Right cardiac atrium (tissue), 5 donors: ENCODE results near the gene FIGNL1. TPM values are rescaled to one million over a fixed set of nuclear protein-coding genes. Genes with fewer than 3 reads are reported as not detected.

ENCODE experiments used
- ATAC-seq, 2 donors: fragments of 200-7000 bp; cut with Tn5 transposase; one replicate each; pipeline versions ENCODE4 v1.8.0 to v1.9.1; 2020; ENCODE audit warnings: moderate library complexity in 2 of 2, mild to moderate bottlenecking in 1 of 2
- DNase-seq, 3 donors: peaks; one replicate each; pipeline ENCODE4 v3.0.0-alpha.2; 2020
- H3K27ac ChIP-seq: one replicate; pipeline ENCODE4 v1.5.1; 2013; ENCODE audit warnings: mild to moderate bottlenecking, low read length, control low read depth, moderate library complexity
- H3K27me3 ChIP-seq: one replicate; pipeline ENCODE4 v1.6.1; 2013; ENCODE audit not compliant: control insufficient read depth, insufficient read depth
- H3K4me1 ChIP-seq: one replicate; pipeline ENCODE4 v1.6.1; 2013; ENCODE audit warnings: low read length; ENCODE audit not compliant: control insufficient read depth, insufficient read depth
- H3K4me3 ChIP-seq: one replicate; pipeline ENCODE4 v1.5.1; 2013; ENCODE audit warnings: low read length, control low read depth
- H3K9me3 ChIP-seq: one replicate; pipeline ENCODE4 v1.6.1; 2013; ENCODE audit warnings: low read length; ENCODE audit not compliant: control insufficient read depth
- WGBS: extraction: QIAGEN DNeasy Blood & Tissue Kit; methylation state at CpG from one replicate; pipeline ENCODE4 v1.1.7; 2013; 5-methylcytosine and 5-hydroxymethylcytosine counted together
- intact Hi-C, 4 donors: fragments of 100-400 bp; cut with DNase I; formaldehyde crosslinking; loops; one replicate each; pipeline versions ENCODE4 v1.11.0 to v1.14.0; 2022 to 2023
- polyA plus RNA-seq: library from polyadenylated mRNA; stranded (reverse); fragments of 200-250 nt; gene quantifications from one replicate; pipeline ENCODE4 v1.2.3, GENCODE V29; 2013
- total RNA-seq, 4 donors: library from RNA; stranded (reverse); fragmentation: NEBNext Ultra II Directional; extraction: Animal tissue kit (Norgen Biotek cat#: 25700); gene quantifications; one replicate each; pipeline ENCODE4 v1.2.1, GENCODE V29; 2021
- donor health status: healthy with polysubstance abuse.
- donor health status: DM: no; HTN: yes; CAD: no.
- donor health status: DM: no; HTN: no; CAD: no.
- donor health status: DM: no; HTN: yes; CAD: no; lungs with severe emphysema.
- donor health status: DM: yes; HTN: yes; CAD: no.

Gene FIGNL1
- total and polyA plus RNA-seq, 5 donors = 3.4 to 5.7 (median 4.6) TPM

GRCh38 chr7:50396856-50397255 lies 53.3 kb downstream of the FIGNL1 start:
- Histone ChIP-seq H3K27ac (no peak overlapping the region), H3K4me1 (no peaks in the 10 kb centered on the region), H3K4me3 (no peak overlapping the region), H3K27me3 (no peaks in the 10 kb centered on the region), H3K9me3 (no peaks in the 10 kb centered on the region)
- WGBS = 83% methylated on average over 2 of the region's 2 CpGs
- DNase-seq (no peak), ATAC-seq (no peak)
- intact Hi-C loops = no loop called here

DNA sequence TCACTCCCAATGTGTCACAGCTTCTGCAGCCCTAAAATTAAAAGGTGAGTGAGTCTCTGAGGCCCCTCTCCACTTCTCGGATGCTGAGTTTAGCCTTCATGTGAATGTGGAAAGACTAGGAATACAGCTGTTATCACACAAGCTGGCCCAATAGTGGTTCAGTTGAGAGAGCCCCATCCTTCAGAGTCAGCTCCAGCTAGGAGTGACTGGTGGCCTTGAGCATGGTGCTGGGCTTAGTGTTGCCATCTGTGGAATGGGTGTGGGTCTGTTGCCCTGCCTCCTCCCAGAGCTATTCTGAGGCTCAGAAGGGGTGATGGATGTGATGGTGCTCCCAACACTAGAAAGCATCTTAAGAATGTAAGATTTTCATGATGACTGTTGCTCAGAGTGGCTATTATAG lies 55.8 kb downstream of the FIGNL1 start:
- intact Hi-C loops = no loop called here
- no peak for DNase-seq
- 86% methylated on average over 1 of the region's 1 CpG for WGBS
- Histone ChIP-seq H3K4me1 (no peaks in the 10 kb centered on the region), H3K27ac (no peak overlapping the region), H3K27me3 (no peaks in the 10 kb centered on the region), H3K9me3 (no peaks in the 10 kb centered on the region), H3K4me3 (no peak overlapping the region)
- ATAC-seq = no peak

Other genes with a start within 250 kb of the FIGNL1 start
- 1 to 10 TPM; 3.4 to 6.8 (median 4.2) TPM for gene IKZF1, start 145.6 kb downstream of the FIGNL1 start, total RNA-seq
- gene IKZF1, start 145.6 kb downstream of the FIGNL1 start, polyA plus RNA-seq = 0.54 TPM
- gene DDC, start 115.1 kb upstream of the FIGNL1 start, total RNA-seq = under 1 TPM in 1 of 4 donors, not detected in 3; 0.50 TPM
- 0.41 TPM for gene DDC, start 115.1 kb upstream of the FIGNL1 start, polyA plus RNA-seq